K562 (cell line): ENCODE data around the gene POU2AF1. TPM values are rescaled to one million over a fixed set of nuclear protein-coding genes. Genes with fewer than 3 reads are reported as not detected.

Experiments used
- ATAC-seq: fragments of 200-7000 bp; cut with Tn5 transposase; 3 replicates; pipeline ENCODE4 v1.9.1; 2020; ENCODE audit warnings: moderate library complexity
- BruUV-seq: library from RNA; stranded (reverse); fragments of 400-500 nt; replicated peaks from 2 replicates; lab custom pipeline; 2021; lab: Mats Ljungman, UMichigan
- CTCF ChIA-PET: fragments of 300-600 bp; formaldehyde crosslinking; extraction: SDS; loops from one replicate; lab custom pipeline; 2021; ENCODE audit warnings: low intra/inter-chr PET ratio; lab: Yijun Ruan, JAX
- POLR2A ChIA-PET: fragments of 300-600, 350-650 bp; sonication (Branson Sonifier 250); formaldehyde crosslinking; extraction: SDS; loops from one replicate; lab custom pipeline; 2021; ENCODE audit warnings: antibody characterized with exemption, inconsistent platforms; lab: Yijun Ruan, JAX
- DNase-seq, 4 experiments: peaks; one replicate each; pipeline versions ENCODE4 v3.0.0 to v3.0.0-alpha.2; 2011 to 2018; ENCODE audit warnings: low spot score in 3 of 4, mixed read lengths in 3 of 4; ENCODE audit errors: extremely low read depth in 1 of 4
- FAIRE-seq: peaks from 2 replicates; lab custom pipeline; 2011; peaks lifted over from hg19 to GRCh38; lab: Jason Lieb, UNC
- H2AFZ ChIP-seq: 2 replicates; pipeline ENCODE4 v1.6.0; 2011; ENCODE audit warnings: low read depth, low read length, control low read depth, inconsistent platforms
- H3K27ac ChIP-seq: fragments of 200-600 bp; 3 replicates; pipeline ENCODE4 v1.8.0; 2011; ENCODE audit warnings: low read depth, mild to moderate bottlenecking, control low read depth, inconsistent platforms, low read length, moderate library complexity, mixed read lengths; ENCODE audit errors: extremely low read depth
- H3K27me3 ChIP-seq, 2 experiments: fragments of 300-600 bp in 1 of 2; 2 replicates in 1 of 2; 3 replicates in 1 of 2; pipeline versions ENCODE4 v1.6.0 to v1.8.0; 2011; ENCODE audit warnings: inconsistent platforms in 2 of 2, low read length in 2 of 2, mild to moderate bottlenecking in 1 of 2, mixed read lengths in 1 of 2, moderate library complexity in 1 of 2; ENCODE audit not compliant: control insufficient read depth in 2 of 2, insufficient read depth in 2 of 2
- H3K36me3 ChIP-seq: fragments of 300-600 bp; 3 replicates; pipeline ENCODE4 v1.8.0; 2011; ENCODE audit warnings: mild to moderate bottlenecking, low read length, inconsistent platforms; ENCODE audit not compliant: control insufficient read depth, insufficient read depth
- H3K4me1 ChIP-seq, 2 experiments: fragments of 200-600 bp in 1 of 2; replicated peaks in 1 of 2; 2 replicates in 1 of 2; 3 replicates in 1 of 2; pipeline versions ENCODE4 v1.5.1 to v1.8.0; 2011; ENCODE audit warnings: inconsistent platforms in 2 of 2, low read length in 2 of 2, mild to moderate bottlenecking in 1 of 2, mixed read lengths in 1 of 2, moderate library complexity in 1 of 2; ENCODE audit not compliant: control insufficient read depth in 2 of 2, insufficient read depth in 2 of 2
- H3K4me2 ChIP-seq: 2 replicates; pipeline ENCODE4 v1.6.1; 2011; ENCODE audit warnings: low read length, control low read depth, inconsistent platforms, mixed read lengths; ENCODE audit not compliant: insufficient read depth
- H3K4me3 ChIP-seq: fragments of 200-600 bp; sonication (generic), shearing (Covaris generic); 2 replicates; pipeline ENCODE4 v1.5.1; 2016; ENCODE audit warnings: control low read depth, inconsistent platforms
- H3K79me2 ChIP-seq: fragments of 200-600 bp; 3 replicates; pipeline ENCODE4 v1.8.0; 2011; ENCODE audit warnings: low read length, inconsistent platforms; ENCODE audit not compliant: control insufficient read depth, insufficient read depth
- H3K9ac ChIP-seq, 2 experiments: 2 replicates each; pipeline versions ENCODE4 v1.6.0 to v1.6.1; 2011; ENCODE audit warnings: low read depth in 2 of 2, low read length in 2 of 2, control low read depth in 1 of 2, inconsistent platforms in 1 of 2, mild to moderate bottlenecking in 1 of 2, mixed read lengths in 1 of 2; ENCODE audit not compliant: insufficient read depth in 1 of 2
- H3K9me1 ChIP-seq: one replicate; pipeline ENCODE4 v1.6.0; 2011; ENCODE audit warnings: inconsistent platforms, mild to moderate bottlenecking, low read length, moderate library complexity; ENCODE audit not compliant: control insufficient read depth, insufficient read depth
- H3K9me3 ChIP-seq: replicated peaks from 2 replicates; pipeline ENCODE4 v1.5.1; 2011; ENCODE audit warnings: low read depth, low read length, inconsistent platforms; ENCODE audit not compliant: control insufficient read depth, insufficient read depth
- H4K20me1 ChIP-seq: replicated peaks from 2 replicates; pipeline ENCODE4 v1.6.1; 2011; ENCODE audit warnings: low read length, inconsistent platforms, mixed read lengths; ENCODE audit not compliant: control insufficient read depth, insufficient read depth
- FOXJ2 ChIP-seq: fragments of 200-800 bp; sonication (Bioruptor generic); IDR thresholded peaks from 2 replicates; pipeline ENCODE4 v1.6.1; 2016; ENCODE audit warnings: missing genetic modification characterization, missing compliant biosample characterization
- GABPB2 ChIP-seq: fragments of 250-450 bp; sonication (Bioruptor Pico); conservative IDR thresholded peaks from 2 replicates; pipeline ENCODE4 v1.5.1; 2021; ENCODE audit warnings: mild to moderate bottlenecking
- HINFP ChIP-seq: fragments of 450-650 bp; conservative IDR thresholded peaks from 2 replicates; pipeline ENCODE4 v1.6.1; 2016; ENCODE audit warnings: missing genetic modification characterization, low read depth, mild to moderate bottlenecking, control low read depth, missing compliant biosample characterization
- HSF4 ChIP-seq: fragments of 250-450 bp; sonication (Bioruptor Pico); IDR thresholded peaks from 2 replicates; pipeline ENCODE4 v2.1.2; 2022; ENCODE audit warnings: mild to moderate bottlenecking, moderate library complexity, borderline replicate concordance
- SRSF1 ChIP-seq: fragments of 200-400 bp; formaldehyde crosslinking; IDR thresholded peaks from 2 replicates; pipeline ENCODE4 v1.6.1; 2017; ENCODE audit warnings: mild to moderate bottlenecking, low read depth, low read length, moderate library complexity
- TOE1 ChIP-seq, 2 experiments: fragments of 450-650 bp in 1 of 2; sonication (generic) in 1 of 2; formaldehyde crosslinking in 1 of 2; IDR thresholded peaks; 2 replicates each; pipeline versions ENCODE4 v1.7.1 to v1.8.0; 2016 to 2022; ENCODE audit warnings: borderline replicate concordance in 2 of 2, mild to moderate bottlenecking in 2 of 2, antibody characterized with exemption in 1 of 2, inconsistent platforms in 1 of 2, low read depth in 1 of 2, missing genetic modification reagents in 1 of 2, moderate library complexity in 1 of 2
- ZKSCAN1 ChIP-seq: fragments of 150-350 bp; IDR thresholded peaks from 2 replicates; pipeline ENCODE4 v1.6.1; 2016; ENCODE audit warnings: low read depth, low read length
- ZMIZ1 ChIP-seq, 2 experiments: fragments of 150-350 bp in 1 of 2; IDR thresholded peaks; 2 replicates each; pipeline ENCODE4 v1.6.1; 2012 to 2016; ENCODE audit warnings: low read depth in 2 of 2, low read length in 2 of 2, mild to moderate bottlenecking in 1 of 2, moderate library complexity in 1 of 2
- ZSCAN32 ChIP-seq: fragments of 450-650 bp; formaldehyde crosslinking; IDR thresholded peaks from 2 replicates; pipeline ENCODE4 v1.4.0; 2020; ENCODE audit warnings: mild to moderate bottlenecking, moderate library complexity
- WGBS: fragments of 100-300 bp; shearing (Covaris generic); methylation state at CpG from one replicate; pipeline ENCODE4 v1.1.6; 2016; ENCODE audit warnings: low coverage, mixed read lengths; ENCODE audit not compliant: insufficient coverage; ENCODE audit errors: missing lambda C conversion rate; 5-methylcytosine and 5-hydroxymethylcytosine counted together
- in situ Hi-C: fragments of 300-500 bp; cut with MboI; formaldehyde crosslinking; loops from 4 replicates; pipeline ENCODE4 v1.15.0; 2018; ENCODE audit warnings: inconsistent platforms, mixed read lengths
- intact Hi-C: fragments of 100-400 bp; cut with micrococcal nuclease; formaldehyde crosslinking; loops from 2 replicates; pipeline ENCODE4 v1.14.2; 2022
- polyA plus RNA-seq, 8 experiments: library from polyadenylated mRNA; depleted of rRNA in 4 of 8; stranded (reverse) in 5 of 8; unstranded in 3 of 8; fragments of >200 nt; fragmentation: Nextera tagmentation in 2 of 8; fragmentation: Illumina TruSeq in 1 of 8; extraction: Ambion mirVana in 2 of 8; extraction: Trizol in 1 of 8; gene quantifications; 2 replicates each; pipeline versions ENCODE4 v1.2.1 to v1.2.3, GENCODE V29; 2011 to 2014; ENCODE audit warnings: inconsistent platforms in 1 of 8, missing spikeins in 1 of 8
- total RNA-seq, 7 experiments: library from RNA; depleted of rRNA in 6 of 7; stranded (reverse); fragments of >200 nt in 6 of 7; fragmentation: Illumina TruSeq in 2 of 7; extraction: Trizol in 2 of 7; gene quantifications; 2 replicates each; pipeline versions ENCODE4 v1.2.1 to v1.2.3, GENCODE V29; 2011 to 2021; ENCODE audit warnings: low replicate concordance in 1 of 7

POU2AF1 gene
- total and polyA plus RNA-seq, 9 of the 15 experiments (the other 6 are each of a cell fraction or from before 2014, with no cell fraction given), result 0.09 TPM; not detected in 8

DNA sequence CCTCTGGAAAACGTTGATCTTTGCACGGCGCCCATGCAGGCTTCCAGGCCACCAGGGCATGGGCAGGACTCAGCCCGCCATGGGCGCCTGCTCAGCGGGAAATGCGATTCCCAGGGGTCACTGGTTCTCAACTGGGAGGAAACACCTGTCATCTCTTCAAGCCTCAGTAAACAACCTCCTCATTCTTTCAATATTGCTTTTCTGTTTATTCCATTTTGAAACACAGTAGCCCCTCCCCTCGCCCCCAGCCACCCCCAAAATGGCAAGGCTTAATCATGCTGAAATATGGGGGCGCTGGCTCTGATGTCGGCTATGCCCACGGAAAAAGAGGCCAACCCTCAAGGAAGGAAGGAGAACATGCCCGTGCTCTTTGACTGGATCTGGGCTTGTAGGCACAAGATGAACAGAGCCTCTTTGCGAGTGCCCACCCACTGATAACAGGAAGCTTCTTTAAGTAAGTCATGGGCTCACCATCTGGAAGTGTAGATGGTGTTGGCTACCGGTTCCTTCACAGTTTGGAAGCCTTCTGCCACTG is 594 bp upstream of the POU2AF1 start (continued):
- TF ChIP-seq ZMIZ1 (IDR thresholded peaks at IDR 0.05; ENCODE audit: low read depth in 2 of 2, low read length in 2 of 2) (no peak), FOXJ2 (no peak), HSF4 (CRISPR knock-in tag) (no peak), ZKSCAN1 (no peak), GABPB2 (CRISPR knock-in tag) (no peak)
- TF ChIP-seq, all 486 proteins: peak for 0

GRCh38 chr11:111378185-111378860 is 752 bp downstream of the POU2AF1 start:
- H4K20me1 ChIP-seq, result no peaks in the 10 kb centered on the region
- no peaks in the 10 kb centered on the region for H3K9me3 ChIP-seq
- in situ Hi-C loops (no loop called here), intact Hi-C loops (no loop called here)
- no peak overlapping the region for H3K27ac ChIP-seq
- no peak overlapping the region for H3K4me3 ChIP-seq
- peaks cover 0 to 4% of the 10 kb centered on the region in 2 experiments; a peak in 1 of 5 replicates for H3K4me1 ChIP-seq
- 3% methylated on average over 8 of the region's 8 CpGs for WGBS
- no peak overlapping the region for H3K4me2 ChIP-seq
- H3K79me2 ChIP-seq, result no peaks in the 10 kb centered on the region
- FAIRE-seq, result no peak
- ChIA-PET CTCF (no interaction called here), POLR2A (no interaction called here)
- ATAC-seq, result no peak
- DNase-seq, result no peak
- H3K9ac ChIP-seq, result no peak overlapping the region
- peaks cover 5 to 16% of the 10 kb centered on the region in 2 experiments; a peak in 3 of 5 replicates for H3K27me3 ChIP-seq
- BruUV-seq, result no TSS peak
- no peaks in the 10 kb centered on the region for H3K9me1 ChIP-seq
- no peaks in the 10 kb centered on the region for H3K36me3 ChIP-seq
- H2AFZ ChIP-seq, result no peak overlapping the region
- TF ChIP-seq TOE1 (IDR thresholded peaks at IDR 0.05; ENCODE audit: borderline replicate concordance) (no peak), TOE1 (CRISPR knock-in tag; IDR thresholded peaks at IDR 0.05; ENCODE audit: borderline replicate concordance, low read depth) (no peak), ZSCAN32 (CRISPR knock-in tag) (no peak), HINFP (tag) (no peak), SRSF1 (no peak)
